Fibroblast of the aortic adventitia (primary cell): ENCODE measurements around the gene FBXO22. TPM values are rescaled to one million over a fixed set of nuclear protein-coding genes. Genes with fewer than 3 reads are reported as not detected.
A peak's percentile ranks its signal among the peaks of the same experiment; 100 is the strongest.

ENCODE experiments used
- DNase-seq: peaks from one replicate; pipeline ENCODE4 v3.0.0-alpha.2; 2010; ENCODE audit warnings: low read depth
- H3K4me3 ChIP-seq: 2 replicates; pipeline ENCODE4 v1.5.1; 2011; ENCODE audit warnings: low read depth, mild to moderate bottlenecking, control low read depth, low read length, moderate library complexity
- CTCF ChIP-seq: IDR thresholded peaks from 2 replicates; pipeline ENCODE4 v1.5.1; 2011; ENCODE audit warnings: mild to moderate bottlenecking, low read length, control low read depth, inconsistent platforms; ENCODE audit not compliant: insufficient read depth
- total RNA-seq: library from RNA; depleted of rRNA; stranded (reverse); fragments of >200 nt; gene quantifications from 2 replicates; pipeline ENCODE4 v1.2.3, GENCODE V29; 2012; ENCODE audit warnings: low replicate concordance

FBXO22 gene
- total RNA-seq, 1 donor: 32.7 TPM

DNA sequence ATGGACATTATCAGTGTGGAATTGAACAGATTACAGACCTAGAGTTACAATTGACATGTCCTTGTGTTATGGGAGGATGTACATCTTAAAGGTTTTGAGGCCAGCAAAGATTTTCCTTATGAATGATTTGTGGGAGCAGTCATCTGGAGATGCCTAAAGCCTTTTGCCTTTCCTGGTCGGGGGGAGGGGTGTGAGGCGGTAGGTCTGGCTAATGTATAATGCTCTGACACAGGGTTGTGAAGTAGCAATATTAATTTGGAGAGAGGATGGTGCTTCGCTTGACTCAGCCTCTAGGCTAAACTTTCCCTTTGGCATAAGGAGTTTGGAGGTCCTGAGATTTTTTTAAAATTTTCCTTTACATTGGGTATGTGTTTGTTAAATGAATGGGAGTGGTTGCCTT is 23.3 kb downstream of the FBXO22 start:
- TF ChIP-seq CTCF: no peak
- no peak for DNase-seq
- no peak overlapping the region for H3K4me3 ChIP-seq

DNA sequence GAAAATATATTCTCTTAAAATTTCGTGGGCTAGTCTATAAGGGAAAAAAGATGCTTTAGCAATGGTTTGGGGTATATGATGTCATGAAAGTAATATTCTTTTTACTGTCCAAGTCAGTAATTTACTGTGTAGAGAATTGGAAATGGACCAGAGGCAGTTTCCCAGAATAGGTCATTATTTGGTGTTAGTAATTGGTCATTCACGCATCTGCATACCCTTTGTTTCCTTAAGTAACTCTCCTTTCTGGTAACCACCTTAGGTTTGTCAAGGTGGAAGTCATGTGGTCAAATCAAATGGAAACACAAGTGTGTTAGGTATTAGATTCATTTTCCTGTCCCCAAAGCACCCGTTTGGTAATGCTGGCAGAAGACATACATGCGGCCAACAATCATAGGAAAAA is 23.9 kb downstream of the FBXO22 start:
- no peak for TF ChIP-seq CTCF
- no peak overlapping the region for H3K4me3 ChIP-seq
- DNase-seq: no peak

DNA sequence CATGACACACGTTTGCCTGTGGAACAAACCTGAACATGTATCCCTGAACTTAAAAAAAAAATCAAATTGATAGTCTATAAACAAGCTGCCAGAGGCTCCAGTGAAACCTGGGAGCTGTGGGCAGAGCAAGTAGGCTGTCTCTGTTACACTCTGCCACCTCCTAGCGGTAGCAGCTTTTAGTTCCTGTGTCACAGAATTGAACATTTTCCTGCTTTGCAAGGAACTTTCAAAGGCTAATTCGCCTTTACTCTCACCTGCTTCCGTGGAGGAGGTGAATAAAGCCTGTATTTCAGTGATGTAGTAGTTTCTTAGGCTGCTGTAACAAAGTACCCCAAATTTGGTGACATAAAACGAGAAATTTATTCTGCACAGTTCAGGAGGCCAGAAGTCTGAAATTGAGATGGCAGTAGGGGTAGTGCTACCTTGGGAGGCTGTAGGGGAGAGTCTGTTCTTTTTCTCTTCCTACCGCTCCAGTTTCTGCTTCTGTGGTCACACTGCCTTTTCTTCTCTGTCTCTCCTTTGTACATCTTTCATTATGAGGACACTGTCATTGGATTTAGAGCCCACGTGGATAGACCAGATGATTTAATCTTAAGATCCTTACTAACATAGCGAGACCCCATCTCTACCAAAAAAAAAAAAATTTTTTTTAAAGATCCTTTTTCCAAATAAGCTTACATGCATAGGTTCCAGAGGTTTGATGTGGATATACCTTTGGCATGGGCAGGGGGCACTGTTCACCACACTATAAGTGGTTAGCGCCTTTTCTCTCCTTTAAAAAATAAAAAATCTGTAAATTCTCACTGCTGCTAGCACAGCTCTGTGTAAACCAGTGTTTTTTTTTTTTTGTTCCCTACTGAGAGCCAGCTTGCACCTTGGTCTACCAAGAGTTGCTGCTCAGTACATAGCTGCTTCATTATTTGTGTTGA is 25.3 kb downstream of the FBXO22 start:
- H3K4me3 ChIP-seq: no peak overlapping the region
- DNase-seq: peak; percentile 19

DNA sequence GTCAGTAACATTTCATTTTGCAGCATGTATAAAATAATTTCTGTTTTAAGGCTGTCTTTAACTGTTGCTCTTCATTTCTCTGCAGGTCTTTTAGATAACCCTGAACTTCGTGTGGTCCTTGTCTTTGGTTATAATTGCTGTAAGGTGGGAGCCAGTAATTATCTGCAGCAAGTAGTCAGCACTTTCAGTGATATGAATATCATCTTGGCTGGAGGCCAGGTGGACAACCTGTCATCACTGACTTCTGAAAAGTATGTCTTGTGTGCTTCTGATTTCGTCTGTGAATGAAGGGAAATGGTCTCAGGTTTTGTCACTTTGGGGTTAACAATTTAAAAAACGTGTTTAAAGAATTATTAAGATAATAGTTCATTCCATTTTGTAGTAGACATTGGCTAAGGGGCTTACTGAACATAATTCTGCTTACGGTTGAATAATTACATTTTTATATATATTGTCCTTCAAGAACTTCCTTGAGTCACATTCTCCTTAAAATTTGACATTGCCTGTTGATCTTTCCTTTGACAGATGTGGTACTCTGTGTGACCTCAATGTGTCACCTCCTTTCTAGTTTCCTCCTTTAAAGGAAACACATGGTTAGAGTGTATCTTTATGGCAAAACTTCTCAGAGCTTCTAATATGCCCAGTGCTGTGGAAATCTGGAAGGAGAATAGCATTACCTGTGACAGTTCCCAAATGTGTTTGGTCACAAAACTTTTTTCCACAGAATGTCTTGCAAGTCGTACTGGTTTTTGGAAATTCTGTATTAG is 26.3 kb downstream of the FBXO22 start:
- H3K4me3 ChIP-seq: no peak overlapping the region
- TF ChIP-seq CTCF: no peak
- DNase-seq: no peak

More for the DNA sequence above, 25.3 kb downstream of the FBXO22 start:
- peak; percentile 40 for TF ChIP-seq CTCF

DNA sequence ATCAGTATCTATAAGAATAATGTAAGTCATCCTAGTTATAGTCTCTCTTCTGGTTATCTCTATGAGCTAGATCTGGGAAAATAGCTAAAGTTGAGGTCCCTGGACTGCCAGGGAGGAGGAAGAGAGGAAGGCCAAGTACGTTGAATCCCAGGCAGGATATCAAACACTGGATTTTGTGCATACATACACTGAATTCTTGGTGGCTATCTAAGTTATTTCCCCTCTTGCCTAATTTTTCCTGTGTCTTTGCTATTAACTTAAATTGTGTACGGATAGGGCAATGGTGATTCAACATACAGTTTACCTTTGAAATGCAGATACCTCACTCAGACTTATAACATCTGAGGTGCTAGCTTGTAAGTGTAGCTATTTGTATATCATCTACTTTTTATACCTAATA is 27.2 kb downstream of the FBXO22 start:
- no peak for DNase-seq
- H3K4me3 ChIP-seq: no peak overlapping the region
- TF ChIP-seq CTCF: no peak

DNA sequence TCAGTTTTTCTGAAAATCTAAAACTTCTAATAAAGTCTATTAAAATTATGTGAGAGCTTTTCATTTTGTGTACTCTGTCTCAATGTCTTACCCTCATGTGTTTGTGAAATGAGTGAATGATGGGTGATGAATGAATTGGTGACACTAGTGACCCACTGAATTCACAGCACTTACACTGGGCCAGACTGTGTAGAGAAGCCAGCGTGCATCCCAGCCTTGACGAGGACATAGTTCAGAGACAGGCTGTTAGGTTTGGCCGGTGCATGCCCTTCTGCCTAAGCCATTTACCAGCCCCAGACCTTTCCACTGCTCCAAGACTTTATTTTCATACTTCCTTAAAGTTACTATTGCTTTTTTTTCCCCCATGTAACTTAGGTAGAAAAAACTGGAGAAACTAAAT is 38.8 kb downstream of the FBXO22 start:
- no peak overlapping the region for H3K4me3 ChIP-seq
- DNase-seq: no peak
- TF ChIP-seq CTCF: no peak
